ENCODE data around the gene RIC3.
"Not testable (repeated sequence)": the region's sequence is repeated elsewhere in the genome, so short reads cannot be mapped to it uniquely, and the experiment has no call there.

RIC3 gene

GRCh38 chr11:8186429-8186828 is 17.6 kb upstream of the RIC3 start:
- no peak for DNase-seq

DNA sequence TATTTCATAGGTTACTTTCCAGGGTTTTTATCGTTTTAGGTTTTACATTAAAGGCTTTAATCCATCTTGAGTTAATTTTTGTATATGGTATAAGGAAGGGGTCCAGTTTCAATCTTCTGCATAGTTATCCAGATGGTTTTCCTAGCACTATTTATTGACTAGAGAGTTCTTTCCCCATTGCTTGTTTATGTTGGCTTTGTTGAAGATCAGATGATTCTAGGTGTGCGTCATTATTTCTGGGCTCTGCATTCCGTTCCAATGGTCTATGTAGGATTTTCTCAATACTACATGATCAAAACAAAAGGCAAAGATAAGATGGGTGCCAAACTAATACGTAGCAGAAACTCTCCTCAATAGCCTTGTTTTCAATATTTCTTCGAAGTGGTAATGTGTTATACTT is 14.3 kb upstream of the RIC3 start:
- no peak for DNase-seq

GRCh38 chr11:8180469-8180868 is 11.6 kb upstream of the RIC3 start:
- no peak for DNase-seq

GRCh38 chr11:8178297-8178696 is 9.5 kb upstream of the RIC3 start:
- DNase-seq, result no peak

GRCh38 chr11:8177136-8177535 is 8.3 kb upstream of the RIC3 start:
- no peak for DNase-seq

DNA sequence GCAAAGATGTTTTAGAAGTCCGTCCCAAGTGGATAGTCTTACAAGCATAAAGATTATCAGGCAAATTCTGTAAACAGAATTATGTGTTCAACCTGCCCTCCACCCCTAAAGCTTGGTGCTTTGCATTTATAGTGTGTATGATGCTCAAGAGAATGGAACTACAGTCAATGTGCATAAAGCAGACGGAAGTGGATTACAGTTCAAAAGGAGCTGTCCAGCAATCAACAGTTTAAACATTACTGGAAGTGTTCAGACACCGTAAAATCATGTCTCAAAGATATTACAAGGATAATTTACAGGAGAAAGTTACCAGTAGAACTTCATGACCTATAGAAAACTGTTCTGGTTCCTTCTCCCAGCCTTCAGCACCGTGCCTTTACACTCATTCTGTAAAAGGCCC is 1.0 kb downstream of the RIC3 start:
- DNase-seq, result no peak

DNA sequence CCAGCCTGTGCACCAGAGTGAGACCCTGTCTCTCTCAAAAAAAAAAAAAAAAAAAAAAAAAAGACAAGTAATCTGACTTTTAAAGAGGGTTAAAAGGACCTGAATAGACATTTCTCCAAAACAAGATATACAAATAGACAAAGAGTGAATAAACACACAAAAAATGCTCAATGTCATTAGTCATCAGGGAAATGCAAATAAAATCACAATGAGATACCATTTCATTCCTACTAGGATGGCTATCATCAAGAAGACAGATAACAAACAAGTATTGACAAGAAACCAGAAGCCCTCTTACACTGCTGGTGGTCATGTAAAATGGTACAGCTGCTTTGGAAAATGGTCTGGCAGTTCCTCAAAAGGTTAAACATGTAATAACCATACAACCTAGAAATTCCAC is 4.1 kb downstream of the RIC3 start:
- DNase-seq, result no peak

DNA sequence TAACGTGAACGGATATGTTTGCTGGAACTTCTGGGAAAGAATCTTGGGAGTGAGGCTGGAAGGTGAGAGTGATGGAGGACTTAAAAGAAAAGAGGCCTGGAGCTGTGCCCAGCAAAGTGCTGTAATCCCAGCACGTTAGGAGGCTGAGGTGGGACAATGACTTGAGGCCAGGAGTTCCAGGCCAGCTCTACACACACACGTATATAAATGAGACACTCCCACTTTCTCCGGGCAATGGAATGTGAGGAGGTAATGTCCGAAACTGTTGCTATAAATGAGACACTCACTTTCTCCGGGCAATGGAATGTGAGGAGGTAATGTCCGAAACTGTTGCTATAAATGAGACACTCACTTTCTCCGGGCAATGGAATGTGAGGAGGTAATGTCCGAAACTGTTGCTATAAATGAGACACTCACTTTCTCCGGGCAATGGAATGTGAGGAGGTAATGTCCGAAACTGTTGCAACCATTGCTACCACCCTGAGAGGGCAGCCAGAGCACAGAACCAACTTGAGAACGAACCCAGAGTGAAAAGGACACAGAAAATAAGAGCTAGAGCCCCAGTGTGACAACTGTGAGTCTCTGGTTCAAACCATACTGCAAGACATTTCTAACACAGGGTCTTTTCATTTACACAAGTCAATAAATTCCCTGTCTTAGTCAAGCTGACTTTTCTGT is 7.1 kb downstream of the RIC3 start:
- not testable (repeated sequence) for DNase-seq

DNA sequence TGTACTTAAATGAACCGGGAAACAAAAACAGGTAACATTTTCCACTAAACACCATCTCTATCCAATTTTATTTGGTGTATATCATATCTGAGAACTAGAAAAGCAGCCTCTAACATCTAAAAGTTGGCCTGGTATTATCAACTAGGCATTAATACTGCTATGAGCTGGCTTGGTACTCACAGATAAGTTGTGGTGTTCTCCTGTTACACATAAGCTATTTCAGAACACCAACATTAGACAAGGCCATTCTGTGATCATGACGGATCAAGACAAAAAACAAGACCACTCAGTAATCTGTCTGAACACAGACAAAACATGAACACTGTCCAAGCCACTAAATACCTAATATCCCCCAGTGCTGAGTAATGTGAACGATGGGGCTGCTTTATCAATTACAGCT is 11.9 kb downstream of the RIC3 start:
- no peak for DNase-seq

- DNase-seq, result no peak
Measured at GRCh38 chr11:8149726-8150125, 19.1 kb downstream of the RIC3 start.

DNA sequence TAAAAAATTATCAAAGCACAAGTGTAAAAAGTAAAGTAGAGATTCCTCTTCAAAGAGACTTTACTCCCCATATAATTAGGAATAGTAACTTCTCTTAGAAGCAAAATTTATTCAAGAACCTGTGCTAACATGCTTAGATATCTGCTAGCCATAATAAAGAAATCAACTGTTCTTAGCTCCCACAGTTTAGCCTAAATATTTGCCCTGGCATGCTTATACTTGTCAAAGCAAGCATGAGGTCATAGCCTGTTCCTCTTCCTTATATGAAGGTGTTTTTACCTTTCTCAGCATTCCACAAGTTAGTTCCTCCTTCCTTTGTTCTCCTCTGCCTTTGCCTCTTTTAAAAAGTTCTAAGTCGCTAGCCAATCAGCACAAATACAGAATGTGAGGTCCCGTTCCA is 30.3 kb downstream of the RIC3 start:
- DNase-seq, result no peak

- no peak for DNase-seq
Measured at GRCh38 chr11:8127447-8127846, 41.4 kb downstream of the RIC3 start.

GRCh38 chr11:8126649-8127289 is 42.1 kb downstream of the RIC3 start:
- no peak for DNase-seq

DNA sequence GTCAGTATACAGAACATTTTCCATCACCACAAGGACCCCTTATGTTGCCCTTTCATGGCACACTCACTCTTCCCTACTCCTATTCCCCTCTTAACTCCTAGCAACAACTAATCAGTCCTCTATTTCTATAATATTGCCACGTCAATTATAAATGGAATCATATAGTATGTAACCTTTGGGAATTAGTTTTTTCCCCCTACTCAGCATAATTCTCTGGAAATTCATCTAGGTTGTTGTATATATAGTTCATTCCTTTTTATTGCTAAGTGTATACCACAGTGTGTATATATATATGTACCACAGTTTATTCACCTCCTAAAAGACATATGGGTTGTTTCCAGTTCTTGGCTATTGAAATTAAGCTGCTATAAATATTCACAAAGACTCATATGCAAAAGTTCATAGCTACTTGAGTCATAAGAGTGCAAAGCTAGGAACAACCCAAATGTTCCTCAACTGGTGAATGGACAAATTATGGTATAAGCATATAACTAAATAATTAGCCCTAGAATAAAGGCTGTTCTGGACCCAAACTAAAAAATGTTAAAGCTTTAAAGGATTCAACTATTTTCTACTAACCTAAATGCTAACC is 46.6 kb downstream of the RIC3 start:
- no peak for DNase-seq

GRCh38 chr11:8111636-8112035 is 57.2 kb downstream of the RIC3 start:
- no peak for DNase-seq

- DNase-seq, result no peak
Measured at GRCh38 chr11:8110396-8110795, 58.4 kb downstream of the RIC3 start.

DNA sequence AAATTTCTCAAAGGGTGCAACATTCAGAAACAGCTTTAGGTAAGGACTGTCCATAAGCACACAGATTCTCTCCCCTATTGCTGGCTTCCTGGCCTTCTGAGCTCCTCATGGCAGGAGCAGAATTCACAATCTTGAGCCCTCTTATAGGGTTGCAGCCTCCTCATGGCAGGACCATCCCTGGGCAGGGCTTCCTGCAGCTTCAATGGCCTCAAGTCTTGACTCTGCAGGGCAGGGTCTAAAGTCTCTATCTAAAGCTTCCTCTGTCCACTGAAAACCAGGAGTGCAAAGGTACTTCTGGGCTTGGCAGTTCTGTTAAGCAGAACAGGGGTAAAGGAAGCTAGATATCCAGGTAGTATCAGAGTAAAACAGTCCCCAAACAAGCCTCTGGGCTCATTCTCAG is 59.1 kb downstream of the RIC3 start:
- DNase-seq, result no peak

DNA sequence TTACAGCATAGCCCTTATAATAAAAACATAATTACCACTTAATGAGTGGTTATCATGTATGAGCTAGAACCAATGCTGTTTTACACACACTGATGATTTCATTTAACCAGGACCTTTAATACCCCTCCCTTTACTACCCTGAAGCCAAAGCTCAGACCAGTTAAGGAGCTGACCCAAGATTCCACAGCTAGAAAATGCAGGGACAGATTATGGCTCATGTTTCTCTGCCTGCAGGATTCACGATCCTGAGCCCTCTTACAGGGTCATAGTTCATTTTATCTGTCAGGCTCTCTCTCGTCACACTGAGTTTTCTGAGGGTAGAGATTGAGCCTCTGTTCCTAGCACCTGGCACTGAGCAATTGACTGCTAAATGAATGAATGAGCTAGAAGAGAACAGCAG is 60.4 kb downstream of the RIC3 start:
- no peak for DNase-seq

DNA sequence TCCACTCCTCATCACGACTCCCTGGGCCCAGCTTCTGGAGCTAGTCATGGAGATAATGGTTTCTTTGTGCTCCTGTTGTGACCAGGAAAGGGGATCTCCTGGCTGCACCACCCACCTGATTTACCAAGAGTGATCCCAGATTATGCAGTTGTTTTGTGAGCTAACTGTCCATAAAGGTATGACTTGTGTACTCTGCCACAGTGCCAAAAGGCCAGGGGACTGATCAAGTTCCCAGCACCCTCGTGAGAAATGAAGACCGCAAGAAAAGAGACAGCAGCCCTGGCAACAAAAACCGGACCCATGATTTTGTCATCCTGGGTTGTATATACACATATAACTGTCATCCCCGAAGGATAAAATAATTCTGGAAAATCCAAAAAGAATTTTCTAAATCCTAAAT is 61.2 kb downstream of the RIC3 start:
- DNase-seq, result no peak

- DNase-seq, result no peak
Measured at GRCh38 chr11:8106679-8107078, 62.1 kb downstream of the RIC3 start.

GRCh38 chr11:8105666-8106065 is 63.2 kb downstream of the RIC3 start:
- no peak for DNase-seq

GRCh38 chr11:8105133-8105532 is 63.7 kb downstream of the RIC3 start:
- no peak for DNase-seq

GRCh38 chr11:8103909-8104308 is 64.9 kb downstream of the RIC3 start:
- no peak for DNase-seq

DNA sequence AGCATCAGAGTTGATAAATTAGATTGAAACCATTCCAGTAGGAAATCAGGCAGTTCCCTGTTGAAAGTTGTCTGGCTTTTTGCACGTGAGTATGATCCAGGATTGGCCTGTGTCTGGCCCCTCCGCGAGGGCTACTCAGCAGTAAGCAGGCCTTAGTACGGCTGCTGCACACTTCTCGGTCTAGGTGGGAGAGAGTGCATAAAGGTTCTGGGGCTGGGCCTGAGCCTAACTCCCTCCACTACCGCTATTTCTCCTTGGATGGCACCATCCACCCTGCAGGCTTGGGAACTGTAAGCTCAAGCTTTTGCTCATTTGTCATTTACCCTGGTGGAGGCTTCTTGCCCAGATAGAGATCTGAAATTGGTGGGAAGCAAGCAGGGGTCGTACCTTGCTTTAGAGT is 65.9 kb downstream of the RIC3 start:
- no peak for DNase-seq

Measured in NCI-H774 (cell line).